GM19324 (cell line): ENCODE data around the gene CXCR3.
A peak's percentile ranks its signal among the peaks of the same experiment; 100 is the strongest.
"Not testable (repeated sequence)": the region's sequence is repeated elsewhere in the genome, so short reads cannot be mapped to it uniquely, and the experiment has no call there.

ENCODE experiments used
- ATAC-seq: cut with Tn5 transposase; IDR thresholded peaks from one replicate; pipeline ENCODE4 v1.9.1; 2021; ENCODE audit warnings: mild to moderate bottlenecking, moderate library complexity; ENCODE audit not compliant: unreplicated experiment, low FRiP score

Gene CXCR3

GRCh38 chrX:71618303-71618721, at the start of gene CXCR3:
Gene CXCR3 (minus strand): TSS chrX:71618511. CDS start chrX:71618449, 62 bp downstream.
- ATAC-seq = peak; percentile 45

GRCh38 chrX:71667328-71668247, 49.3 kb upstream of the CXCR3 start, which contains the start of gene LOC101059915:
Gene LOC101059915 (plus strand): TSS chrX:71667546.
- no peak for ATAC-seq

GRCh38 chrX:71666240-71667223, 48.2 kb upstream of the CXCR3 start:
- no peak for ATAC-seq

GRCh38 chrX:71665747-71666146, 47.4 kb upstream of the CXCR3 start:
- ATAC-seq = no peak

GRCh38 chrX:71664889-71665491, 46.7 kb upstream of the CXCR3 start:
- ATAC-seq = no peak

- ATAC-seq = not testable (repeated sequence)
These were observed 45.9 kb upstream of the CXCR3 start for GRCh38 chrX:71664202-71664601.

- not testable (repeated sequence) for ATAC-seq
These were observed 44.9 kb upstream of the CXCR3 start for GRCh38 chrX:71663238-71663637.

DNA sequence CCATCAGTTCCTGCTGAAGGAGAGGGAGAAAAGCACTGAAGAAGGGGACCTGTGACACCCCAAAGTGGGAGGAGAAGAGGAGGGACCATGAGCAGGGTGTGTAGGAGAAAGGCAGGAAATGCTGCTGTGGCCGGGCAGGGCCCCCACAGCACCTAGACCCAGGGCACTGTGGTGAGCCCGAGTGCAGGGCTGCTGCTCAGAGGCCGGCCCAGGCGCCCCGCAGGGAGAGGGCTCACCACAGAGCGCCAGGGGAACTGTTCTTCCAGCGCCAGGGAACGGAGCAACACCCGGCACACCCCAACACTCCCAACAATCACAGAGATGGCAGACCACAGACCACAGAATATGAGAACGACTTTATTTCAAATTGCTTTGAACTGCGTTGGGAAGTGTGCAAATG, 44.3 kb upstream of the CXCR3 start:
- not testable (repeated sequence) for ATAC-seq

GRCh38 chrX:71661919-71662318, 43.6 kb upstream of the CXCR3 start:
- no peak for ATAC-seq

- ATAC-seq = no peak
These were observed 42.5 kb upstream of the CXCR3 start for GRCh38 chrX:71660562-71661416.

DNA sequence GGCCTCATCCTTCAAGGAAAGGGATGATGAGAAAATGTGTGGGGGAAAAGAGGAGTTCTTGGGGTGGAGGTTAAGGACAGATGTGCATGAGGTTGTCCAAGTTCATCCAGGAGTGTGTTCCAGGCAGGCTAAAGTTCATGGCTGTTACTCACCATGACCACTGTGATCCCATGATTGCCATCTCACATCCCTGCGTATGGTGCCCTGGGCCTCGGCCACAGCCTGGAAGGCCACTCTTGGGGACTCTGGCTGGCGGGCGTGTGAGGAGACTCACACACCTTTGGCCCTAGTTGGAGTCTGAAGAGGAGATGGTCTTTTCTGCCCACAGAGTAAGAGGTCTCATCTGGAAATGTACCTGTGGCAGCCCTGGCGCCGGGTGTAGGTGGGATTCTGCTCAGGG, 41.6 kb upstream of the CXCR3 start:
- no peak for ATAC-seq

GRCh38 chrX:71659342-71659741, 41.0 kb upstream of the CXCR3 start:
- no peak for ATAC-seq

- no peak for ATAC-seq
These were observed 39.0 kb upstream of the CXCR3 start for GRCh38 chrX:71657267-71657666.

GRCh38 chrX:71653344-71653743, 35.0 kb upstream of the CXCR3 start:
- no peak for ATAC-seq

DNA sequence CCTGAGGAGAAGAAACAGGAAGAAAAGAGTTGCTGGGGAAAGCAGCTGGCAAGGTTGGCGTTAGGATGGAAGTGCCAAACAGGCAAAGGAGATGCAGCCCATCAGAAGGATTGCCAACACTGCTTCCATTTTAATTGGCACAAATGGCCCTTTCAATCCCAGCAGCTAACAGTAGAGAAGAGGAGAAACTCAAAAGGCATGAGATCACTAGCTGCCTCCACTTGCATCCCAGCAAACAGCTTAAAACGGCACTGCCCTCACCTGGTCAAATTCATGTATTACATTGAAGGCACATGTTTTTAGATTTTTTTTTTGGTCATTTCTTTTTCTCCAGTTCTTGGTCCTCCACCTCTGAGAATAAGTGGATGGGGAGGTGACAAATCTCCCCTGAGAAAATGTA, 34.1 kb upstream of the CXCR3 start:
- no peak for ATAC-seq

- peak; percentile 63 for ATAC-seq
These were observed 32.1 kb upstream of the CXCR3 start for GRCh38 chrX:71650333-71650969.

GRCh38 chrX:71644406-71644805, 26.1 kb upstream of the CXCR3 start:
- ATAC-seq = not testable (repeated sequence)

DNA sequence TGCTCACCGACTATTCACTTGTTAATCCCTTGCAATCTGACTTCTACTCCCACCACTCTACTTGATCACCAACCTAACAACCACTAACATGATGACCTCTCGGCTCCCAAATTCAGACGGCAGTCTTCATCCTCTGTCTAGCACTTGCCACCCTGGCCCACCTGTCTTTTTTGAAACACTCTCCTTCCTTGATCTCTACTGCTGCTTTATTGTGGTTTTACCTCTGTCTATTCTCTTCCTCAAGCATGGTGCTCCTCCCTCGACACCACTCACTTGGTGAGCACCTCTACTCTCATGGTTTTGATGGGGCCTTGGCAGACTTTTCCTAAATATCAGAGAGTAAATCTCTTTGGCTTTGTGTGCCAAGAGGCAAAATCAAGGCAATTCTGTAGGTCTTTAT, 21.7 kb upstream of the CXCR3 start:
- no peak for ATAC-seq

- ATAC-seq = no peak
These were observed 20.1 kb upstream of the CXCR3 start for GRCh38 chrX:71638409-71638808.
